ENCODE measurements around the gene CYP2R1.

Gene CYP2R1

DNA sequence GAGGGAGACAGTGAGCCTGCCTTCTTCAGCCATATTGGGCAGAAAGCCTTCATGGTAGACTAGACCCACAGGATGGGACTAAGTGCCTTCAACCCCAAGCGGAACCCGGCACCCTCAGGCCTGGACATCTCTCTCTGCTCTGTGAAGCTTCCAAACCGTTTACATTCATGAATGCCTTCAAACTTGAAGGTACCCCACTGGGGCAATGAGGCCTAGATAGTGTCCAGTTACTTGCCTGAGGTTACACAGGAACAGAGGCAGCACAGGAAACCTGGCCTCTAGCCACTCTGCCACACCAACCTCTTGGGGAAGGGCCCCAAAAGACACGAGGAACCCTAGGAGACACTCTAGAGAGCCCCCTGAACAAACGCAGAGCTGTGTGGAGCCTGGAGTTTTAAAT, 14.5 kb upstream of the CYP2R1 start:
- DNase-seq (ENCODE audit: low read depth): no peak
- TF ChIP-seq, protein P1, sequence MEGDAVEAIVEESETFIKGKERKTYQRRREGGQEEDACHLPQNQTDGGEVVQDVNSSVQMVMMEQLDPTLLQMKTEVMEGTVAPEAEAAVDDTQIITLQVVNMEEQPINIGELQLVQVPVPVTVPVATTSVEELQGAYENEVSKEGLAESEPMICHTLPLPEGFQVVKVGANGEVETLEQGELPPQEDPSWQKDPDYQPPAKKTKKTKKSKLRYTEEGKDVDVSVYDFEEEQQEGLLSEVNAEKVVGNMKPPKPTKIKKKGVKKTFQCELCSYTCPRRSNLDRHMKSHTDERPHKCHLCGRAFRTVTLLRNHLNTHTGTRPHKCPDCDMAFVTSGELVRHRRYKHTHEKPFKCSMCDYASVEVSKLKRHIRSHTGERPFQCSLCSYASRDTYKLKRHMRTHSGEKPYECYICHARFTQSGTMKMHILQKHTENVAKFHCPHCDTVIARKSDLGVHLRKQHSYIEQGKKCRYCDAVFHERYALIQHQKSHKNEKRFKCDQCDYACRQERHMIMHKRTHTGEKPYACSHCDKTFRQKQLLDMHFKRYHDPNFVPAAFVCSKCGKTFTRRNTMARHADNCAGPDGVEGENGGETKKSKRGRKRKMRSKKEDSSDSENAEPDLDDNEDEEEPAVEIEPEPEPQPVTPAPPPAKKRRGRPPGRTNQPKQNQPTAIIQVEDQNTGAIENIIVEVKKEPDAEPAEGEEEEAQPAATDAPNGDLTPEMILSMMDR (IDR thresholded peaks at IDR 0.05; ENCODE audit: control insufficient read depth, extremely low read depth, insufficient read depth): no peak
- H3K4me3 ChIP-seq (ENCODE audit: low read depth, low read length): no peak overlapping the region

DNA sequence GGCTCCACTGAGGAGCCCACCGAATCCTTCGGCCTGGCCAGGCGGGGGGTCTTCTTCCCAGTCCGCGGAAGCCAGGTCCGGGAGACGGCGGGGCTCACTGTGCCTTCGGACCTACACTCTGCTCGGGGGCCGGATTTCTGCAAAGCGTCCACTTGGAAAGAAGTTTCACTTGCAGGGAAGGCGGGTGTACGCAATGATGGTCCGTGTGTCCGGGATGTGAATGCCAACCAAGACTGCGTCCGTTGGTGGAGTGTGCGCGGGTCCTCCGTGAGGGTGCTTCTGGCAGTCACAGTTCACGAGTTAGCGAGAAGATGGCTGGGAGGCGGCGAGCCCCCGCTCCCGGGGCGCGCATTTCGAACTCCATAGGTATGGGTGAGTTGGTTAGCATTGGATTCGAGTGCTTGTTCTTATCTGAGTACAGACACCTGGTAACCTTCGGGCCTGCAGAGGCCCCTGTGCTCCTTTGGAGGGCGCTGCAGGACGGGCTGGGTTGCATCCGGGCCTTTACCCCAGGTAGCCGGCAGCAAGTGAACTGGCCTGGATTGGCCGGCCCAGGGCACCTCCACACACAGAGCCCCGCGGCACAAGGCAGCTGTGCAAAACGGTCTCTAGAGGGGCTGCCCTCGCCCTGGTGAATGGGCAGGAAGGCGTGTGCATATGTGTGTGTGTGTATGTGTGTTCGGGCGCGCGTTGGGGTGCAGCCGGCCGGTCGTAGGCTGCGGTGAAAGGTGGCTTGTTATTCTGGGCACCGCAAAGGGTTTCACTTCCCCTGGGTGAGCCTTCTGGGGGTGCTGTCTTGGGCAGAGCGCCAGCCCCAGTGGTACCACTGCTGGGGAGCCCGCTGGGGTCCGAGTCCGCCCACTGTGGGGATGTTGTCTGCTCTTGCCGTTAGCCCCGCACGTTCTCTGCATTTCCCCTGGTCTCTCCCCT, 13.3 kb upstream of the CYP2R1 start:
- no peak overlapping the region for H3K4me3 ChIP-seq (ENCODE audit: low read depth, low read length)
- TF ChIP-seq, protein P1 (IDR thresholded peaks at IDR 0.05; ENCODE audit: control insufficient read depth, extremely low read depth, insufficient read depth): no peak
- DNase-seq (ENCODE audit: low read depth): no peak

DNA sequence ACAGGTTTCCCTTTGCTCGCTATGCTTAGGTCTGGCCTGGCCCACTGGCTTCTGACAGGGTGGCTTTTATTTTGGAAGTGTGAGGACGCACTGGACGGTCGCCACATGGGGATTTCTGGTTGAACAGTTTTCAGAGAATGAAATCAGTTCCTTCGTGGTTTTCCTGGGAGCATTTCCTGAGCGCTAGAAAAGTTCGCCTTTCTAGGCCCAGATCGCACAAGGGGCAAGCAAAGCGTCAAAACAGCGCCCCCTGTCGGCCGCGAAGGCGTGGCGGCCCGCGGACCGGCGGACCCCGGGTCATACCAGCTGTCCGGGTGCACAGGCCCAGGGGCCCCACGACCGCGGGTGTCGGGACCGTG, 12.7 kb upstream of the CYP2R1 start:
- no peak overlapping the region for H3K4me3 ChIP-seq (ENCODE audit: low read depth, low read length)
- DNase-seq (ENCODE audit: low read depth): no peak
- TF ChIP-seq, protein P1 (IDR thresholded peaks at IDR 0.05; ENCODE audit: control insufficient read depth, extremely low read depth, insufficient read depth): no peak

GRCh38 chr11:14902650-14903350, 10.8 kb upstream of the CYP2R1 start:
- TF ChIP-seq, protein P1 (IDR thresholded peaks at IDR 0.05; ENCODE audit: control insufficient read depth, extremely low read depth, insufficient read depth): no peak
- DNase-seq (ENCODE audit: low read depth): no peak
- no peak overlapping the region for H3K4me3 ChIP-seq (ENCODE audit: low read depth, low read length)

- TF ChIP-seq, protein P1 (IDR thresholded peaks at IDR 0.05; ENCODE audit: control insufficient read depth, extremely low read depth, insufficient read depth): no peak
- no peak overlapping the region for H3K4me3 ChIP-seq (ENCODE audit: low read depth, low read length)
- DNase-seq (ENCODE audit: low read depth): peak; percentile 51
These were observed 6.9 kb upstream of the CYP2R1 start for GRCh38 chr11:14898906-14899305.

GRCh38 chr11:14898355-14898754, 6.3 kb upstream of the CYP2R1 start:
- TF ChIP-seq, protein P1 (IDR thresholded peaks at IDR 0.05; ENCODE audit: control insufficient read depth, extremely low read depth, insufficient read depth): no peak
- DNase-seq (ENCODE audit: low read depth): no peak

More at GRCh38 chr11:14898355-14898754, 6.3 kb upstream of the CYP2R1 start:
- no peak overlapping the region for H3K4me3 ChIP-seq (ENCODE audit: low read depth, low read length)
